Panc1 (cell line): Measurements from ENCODE around the gene ARHGAP31.

Experiments used
- POLR2AphosphoS5 ChIP-seq: IDR thresholded peaks from 2 replicates; pipeline ENCODE4 v1.6.1; 2012; ENCODE audit warnings: mild to moderate bottlenecking, low read depth, low read length, moderate library complexity
- SIN3A ChIP-seq: IDR thresholded peaks from 2 replicates; pipeline ENCODE4 v1.6.1; 2012; ENCODE audit warnings: low read depth, mild to moderate bottlenecking, low read length, moderate library complexity, borderline replicate concordance; ENCODE audit not compliant: insufficient read depth
- TCF7L2 ChIP-seq: IDR thresholded peaks from 2 replicates; pipeline ENCODE4 v1.6.1; 2011; ENCODE audit warnings: mild to moderate bottlenecking, low read depth, low read length, inconsistent platforms
- TF ChIP-seq, protein P1 (sequence below): fragments of 450-650 bp; IDR thresholded peaks from 2 replicates; pipeline ENCODE4 v1.5.1; 2017; ENCODE audit warnings: mild to moderate bottlenecking
- TF ChIP-seq, protein P2 (sequence below), 2 experiments: IDR thresholded peaks; 2 replicates each; pipeline ENCODE4 v1.6.1; 2011 to 2012; ENCODE audit warnings: low read depth in 2 of 2, control low read depth in 1 of 2, low read length in 1 of 2, mild to moderate bottlenecking in 1 of 2, moderate library complexity in 1 of 2; ENCODE audit not compliant: insufficient read depth in 1 of 2

DNA sequence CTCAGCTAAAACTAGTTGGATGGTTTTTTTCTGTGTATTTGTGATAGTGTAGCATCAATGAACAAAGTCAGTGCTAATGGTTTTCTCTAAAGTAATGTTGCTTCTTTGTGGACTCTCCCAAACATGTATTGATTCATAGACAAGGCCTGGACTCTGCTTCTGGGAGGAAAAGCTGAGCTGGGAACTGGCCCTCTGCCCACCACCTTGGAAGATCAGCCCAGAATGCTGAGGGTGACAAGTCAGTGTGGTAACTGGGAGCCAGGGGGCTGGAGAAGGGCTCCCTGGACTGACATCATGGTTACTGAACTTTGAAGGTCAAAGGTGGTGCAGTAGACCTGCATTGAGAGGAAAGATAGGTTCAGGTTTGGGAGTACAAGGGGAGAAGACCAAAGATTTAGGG, 3.0 kb downstream of the ARHGAP31 start:
- TF ChIP-seq, protein P1, sequence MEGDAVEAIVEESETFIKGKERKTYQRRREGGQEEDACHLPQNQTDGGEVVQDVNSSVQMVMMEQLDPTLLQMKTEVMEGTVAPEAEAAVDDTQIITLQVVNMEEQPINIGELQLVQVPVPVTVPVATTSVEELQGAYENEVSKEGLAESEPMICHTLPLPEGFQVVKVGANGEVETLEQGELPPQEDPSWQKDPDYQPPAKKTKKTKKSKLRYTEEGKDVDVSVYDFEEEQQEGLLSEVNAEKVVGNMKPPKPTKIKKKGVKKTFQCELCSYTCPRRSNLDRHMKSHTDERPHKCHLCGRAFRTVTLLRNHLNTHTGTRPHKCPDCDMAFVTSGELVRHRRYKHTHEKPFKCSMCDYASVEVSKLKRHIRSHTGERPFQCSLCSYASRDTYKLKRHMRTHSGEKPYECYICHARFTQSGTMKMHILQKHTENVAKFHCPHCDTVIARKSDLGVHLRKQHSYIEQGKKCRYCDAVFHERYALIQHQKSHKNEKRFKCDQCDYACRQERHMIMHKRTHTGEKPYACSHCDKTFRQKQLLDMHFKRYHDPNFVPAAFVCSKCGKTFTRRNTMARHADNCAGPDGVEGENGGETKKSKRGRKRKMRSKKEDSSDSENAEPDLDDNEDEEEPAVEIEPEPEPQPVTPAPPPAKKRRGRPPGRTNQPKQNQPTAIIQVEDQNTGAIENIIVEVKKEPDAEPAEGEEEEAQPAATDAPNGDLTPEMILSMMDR: no peak
- TF ChIP-seq, protein P2, sequence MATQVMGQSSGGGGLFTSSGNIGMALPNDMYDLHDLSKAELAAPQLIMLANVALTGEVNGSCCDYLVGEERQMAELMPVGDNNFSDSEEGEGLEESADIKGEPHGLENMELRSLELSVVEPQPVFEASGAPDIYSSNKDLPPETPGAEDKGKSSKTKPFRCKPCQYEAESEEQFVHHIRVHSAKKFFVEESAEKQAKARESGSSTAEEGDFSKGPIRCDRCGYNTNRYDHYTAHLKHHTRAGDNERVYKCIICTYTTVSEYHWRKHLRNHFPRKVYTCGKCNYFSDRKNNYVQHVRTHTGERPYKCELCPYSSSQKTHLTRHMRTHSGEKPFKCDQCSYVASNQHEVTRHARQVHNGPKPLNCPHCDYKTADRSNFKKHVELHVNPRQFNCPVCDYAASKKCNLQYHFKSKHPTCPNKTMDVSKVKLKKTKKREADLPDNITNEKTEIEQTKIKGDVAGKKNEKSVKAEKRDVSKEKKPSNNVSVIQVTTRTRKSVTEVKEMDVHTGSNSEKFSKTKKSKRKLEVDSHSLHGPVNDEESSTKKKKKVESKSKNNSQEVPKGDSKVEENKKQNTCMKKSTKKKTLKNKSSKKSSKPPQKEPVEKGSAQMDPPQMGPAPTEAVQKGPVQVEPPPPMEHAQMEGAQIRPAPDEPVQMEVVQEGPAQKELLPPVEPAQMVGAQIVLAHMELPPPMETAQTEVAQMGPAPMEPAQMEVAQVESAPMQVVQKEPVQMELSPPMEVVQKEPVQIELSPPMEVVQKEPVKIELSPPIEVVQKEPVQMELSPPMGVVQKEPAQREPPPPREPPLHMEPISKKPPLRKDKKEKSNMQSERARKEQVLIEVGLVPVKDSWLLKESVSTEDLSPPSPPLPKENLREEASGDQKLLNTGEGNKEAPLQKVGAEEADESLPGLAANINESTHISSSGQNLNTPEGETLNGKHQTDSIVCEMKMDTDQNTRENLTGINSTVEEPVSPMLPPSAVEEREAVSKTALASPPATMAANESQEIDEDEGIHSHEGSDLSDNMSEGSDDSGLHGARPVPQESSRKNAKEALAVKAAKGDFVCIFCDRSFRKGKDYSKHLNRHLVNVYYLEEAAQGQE (IDR thresholded peaks at IDR 0.05; ENCODE audit: insufficient read depth in 1 of 2, low read depth in 2 of 2, low read length in 1 of 2): no peak
- TF ChIP-seq POLR2AphosphoS5: no peak
- TF ChIP-seq SIN3A: no peak
- no peak for TF ChIP-seq TCF7L2
